ENCODE results near the gene SUPV3L1.
"Not testable (repeated sequence)": the region's sequence is repeated elsewhere in the genome, so short reads cannot be mapped to it uniquely, and the experiment has no call there.

Gene SUPV3L1

GRCh38 chr10:69179743-69180524, at the start of gene SUPV3L1:
SUPV3L1 (plus strand) TSS chr10:69180234; CDS start chr10:69180292, 58 bp downstream.
- peak; percentile 95 to 98 (median 97) for DNase-seq

GRCh38 chr10:69130251-69130650, 49.8 kb upstream of the SUPV3L1 start:
- no peak for DNase-seq

DNA sequence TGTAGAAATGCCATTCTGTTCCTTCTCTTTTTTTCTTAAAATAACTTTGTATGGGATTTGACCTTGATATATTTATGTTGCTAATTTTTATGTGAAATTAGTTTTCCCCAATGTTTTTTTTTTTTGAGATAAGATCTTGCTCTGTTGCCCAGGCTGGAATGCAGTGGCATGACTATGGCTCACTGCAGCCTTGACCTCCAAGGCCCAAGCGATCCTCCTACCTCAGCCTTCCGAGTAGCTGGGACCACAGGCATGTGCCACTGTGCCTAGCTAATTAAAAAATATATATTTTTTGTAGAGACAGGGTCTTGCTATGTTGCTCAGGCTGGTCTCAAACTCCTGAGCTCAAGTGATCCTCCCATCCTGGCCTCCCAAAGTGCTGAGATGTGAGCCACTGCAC, 40.1 kb upstream of the SUPV3L1 start:
- DNase-seq, result no peak

- DNase-seq, result no peak
These were observed 38.7 kb upstream of the SUPV3L1 start for GRCh38 chr10:69141304-69141703.

GRCh38 chr10:69142074-69142473, 38.0 kb upstream of the SUPV3L1 start:
- not testable (repeated sequence) for DNase-seq

DNA sequence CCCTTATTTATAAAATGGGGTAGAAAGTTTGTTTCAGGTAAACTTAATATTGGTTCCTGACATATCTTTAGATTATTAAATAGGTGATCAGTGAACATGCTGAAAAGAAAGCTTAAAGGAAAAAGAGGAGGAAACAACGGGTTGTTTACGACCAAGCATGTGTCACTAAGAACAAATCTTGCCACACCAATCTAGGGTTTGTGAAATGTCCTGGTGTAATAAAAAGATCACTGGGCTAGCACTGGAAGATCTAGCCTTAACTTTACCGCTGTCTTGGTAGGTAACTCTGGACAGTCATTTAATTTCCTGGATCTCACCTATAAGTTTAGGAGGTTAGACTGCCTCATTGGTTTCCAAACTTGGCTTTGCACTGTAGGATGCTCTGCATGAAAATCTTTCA, 37.1 kb upstream of the SUPV3L1 start:
- DNase-seq, result no peak

DNA sequence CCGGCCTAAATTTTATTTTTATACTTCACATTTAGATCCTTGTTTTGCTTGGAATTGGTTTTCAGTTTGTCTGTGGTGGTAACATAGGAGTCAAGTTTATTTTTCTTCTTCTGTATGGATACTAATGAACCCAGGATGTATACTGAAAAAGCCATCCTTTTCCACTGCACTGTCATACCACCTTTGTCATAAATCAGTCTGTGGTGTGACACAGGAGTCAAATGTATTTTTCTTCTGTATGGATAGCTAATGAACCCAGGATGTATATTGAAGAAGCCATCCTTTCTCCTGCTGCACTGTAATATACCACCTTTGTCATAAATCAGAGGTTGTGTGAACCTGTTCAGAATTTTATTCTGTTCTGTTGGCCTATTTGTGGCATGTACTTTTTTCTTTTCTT, 34.7 kb upstream of the SUPV3L1 start:
- no peak for DNase-seq

GRCh38 chr10:69145864-69146263, 34.2 kb upstream of the SUPV3L1 start:
- DNase-seq, result no peak

DNA sequence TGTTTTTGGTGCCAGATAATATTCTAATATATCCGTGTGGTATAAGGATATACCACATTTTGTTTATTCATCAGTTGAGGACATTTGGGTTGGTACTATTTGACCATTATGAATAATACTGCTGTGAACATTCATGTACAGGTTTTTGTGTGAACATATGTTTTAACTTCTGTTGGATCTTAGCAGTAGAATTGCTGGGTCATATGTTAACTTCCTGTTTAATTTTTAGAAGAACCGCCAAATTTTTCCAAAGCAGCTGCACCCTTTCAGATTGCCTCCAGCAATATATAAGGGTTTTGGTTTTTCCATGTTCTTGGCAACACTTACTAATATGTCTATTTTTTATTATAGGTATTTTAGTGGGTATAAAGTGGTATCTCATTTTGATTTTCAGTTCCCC, 33.3 kb upstream of the SUPV3L1 start:
- DNase-seq, result peak; percentile 1 to 19 (median 11)

- DNase-seq, result no peak
These were observed 28.1 kb upstream of the SUPV3L1 start for GRCh38 chr10:69151984-69152383.

GRCh38 chr10:69153227-69153626, 26.8 kb upstream of the SUPV3L1 start:
- DNase-seq, result no peak

DNA sequence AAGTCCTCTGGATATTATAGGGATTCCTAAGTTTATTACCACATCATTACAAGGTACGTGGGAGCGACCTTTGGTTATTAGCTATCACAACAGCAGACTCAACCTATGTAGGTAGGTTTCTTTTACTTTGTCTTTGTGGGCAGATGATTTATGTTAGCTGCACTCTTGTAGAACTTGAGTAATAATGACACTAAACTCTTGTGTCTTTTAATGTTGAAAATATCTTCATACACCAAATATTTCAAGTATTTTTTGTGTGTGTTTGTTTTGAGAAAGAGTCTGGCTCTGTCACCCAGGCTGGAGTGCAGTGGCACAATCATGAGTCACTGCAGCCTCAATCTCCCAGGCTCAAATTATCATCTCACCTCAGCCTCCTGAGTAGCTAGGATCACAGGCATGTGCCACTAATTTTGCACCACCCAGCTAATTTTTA, 19.2 kb upstream of the SUPV3L1 start:
- no peak for DNase-seq

DNA sequence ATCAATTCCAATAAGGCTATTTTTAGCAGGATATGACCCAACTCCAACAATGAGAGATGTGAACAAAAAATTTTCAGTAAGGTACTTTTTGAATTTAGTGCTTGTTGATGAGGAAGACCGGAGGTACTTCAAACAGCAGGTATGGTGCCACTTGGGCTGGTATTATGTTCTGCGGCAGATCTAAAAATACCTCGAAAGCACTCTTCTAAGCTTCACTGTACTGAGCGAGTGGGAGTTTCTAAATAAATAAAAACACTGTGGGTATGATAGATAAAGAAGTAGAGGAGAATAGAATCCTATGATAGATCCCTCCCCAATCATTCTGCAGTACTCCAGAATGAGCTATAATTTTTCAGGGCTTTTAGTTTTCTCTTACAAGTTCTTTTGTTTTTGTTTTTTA, 11.5 kb upstream of the SUPV3L1 start:
- no peak for DNase-seq

- DNase-seq, result no peak
These were observed 7.6 kb upstream of the SUPV3L1 start for GRCh38 chr10:69172241-69172982.

DNA sequence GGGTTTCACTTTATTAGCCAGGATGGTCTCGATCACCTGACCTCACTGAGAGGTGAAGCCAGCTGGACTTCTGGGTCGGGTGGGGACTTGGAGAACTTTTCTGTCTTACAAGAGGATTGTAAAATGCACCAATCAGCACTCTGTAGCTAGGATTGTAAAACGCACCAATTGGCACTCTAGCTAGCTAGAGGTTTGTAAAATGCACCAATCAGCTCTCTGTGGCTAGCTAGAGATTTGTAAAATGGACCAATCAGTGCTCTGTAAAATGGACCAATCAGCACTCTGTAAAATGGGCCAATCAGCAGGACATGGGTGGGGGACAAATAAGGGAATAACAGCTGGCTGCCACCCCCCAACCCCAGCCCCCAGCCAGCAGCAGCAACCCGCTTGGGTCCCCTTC, 4.7 kb upstream of the SUPV3L1 start:
- not testable (repeated sequence) for DNase-seq

DNA sequence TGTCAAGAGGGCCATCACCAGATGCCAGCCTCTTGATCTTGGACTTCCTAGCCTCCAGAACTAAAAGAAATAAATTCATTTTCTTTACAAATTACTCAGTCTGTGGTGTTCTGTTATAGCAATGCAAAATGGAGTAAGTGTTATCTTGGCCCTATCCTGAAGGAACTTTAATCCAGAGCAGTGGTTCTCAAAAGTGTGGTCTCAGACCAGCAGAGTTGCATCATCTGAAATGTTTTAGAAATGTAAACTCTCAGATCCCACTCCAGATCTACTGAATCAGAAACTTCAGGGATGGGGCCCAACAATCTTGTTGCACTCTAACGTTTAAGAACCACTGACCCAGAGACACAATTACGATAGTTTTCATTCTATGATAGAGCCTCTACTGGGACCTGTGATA, 3.2 kb upstream of the SUPV3L1 start:
- no peak for DNase-seq

GRCh38 chr10:69179089-69179742, 818 bp upstream of the SUPV3L1 start:
- no peak for DNase-seq

DNA sequence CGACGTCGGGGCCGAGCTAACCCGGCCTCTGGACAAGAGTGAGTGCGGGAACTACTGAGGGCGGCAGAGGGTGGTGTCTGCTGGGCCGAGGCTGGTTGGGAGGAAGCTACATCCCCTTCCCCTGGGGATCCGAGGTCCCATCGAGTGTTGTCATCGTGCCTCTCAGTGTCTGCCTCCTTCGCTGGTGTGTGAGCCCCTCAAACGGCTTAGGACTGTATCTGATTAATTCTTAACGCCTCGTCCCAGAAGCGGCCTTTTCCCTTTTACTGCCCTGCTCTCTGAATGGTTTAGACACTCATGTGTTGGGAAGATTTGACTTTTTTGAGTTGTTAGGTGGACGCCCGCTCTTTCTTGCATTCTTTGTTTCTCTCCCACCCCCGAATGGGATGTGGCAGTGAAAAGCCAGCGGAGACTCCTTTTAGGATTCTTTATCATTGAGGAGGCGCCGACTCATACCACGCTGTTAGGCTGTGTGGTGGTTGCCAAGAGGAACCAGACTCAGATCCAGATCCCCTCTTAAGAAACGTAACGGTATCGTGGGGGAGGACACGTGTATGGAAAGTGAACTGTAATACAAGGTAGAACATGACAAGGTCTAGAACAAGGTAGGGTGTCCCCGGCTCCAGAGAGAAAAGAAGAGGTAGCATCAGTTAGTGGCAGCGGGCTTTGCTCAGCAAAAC, 631 bp downstream of the SUPV3L1 start:
- DNase-seq, result peak; percentile 7 to 38 (median 32)

DNA sequence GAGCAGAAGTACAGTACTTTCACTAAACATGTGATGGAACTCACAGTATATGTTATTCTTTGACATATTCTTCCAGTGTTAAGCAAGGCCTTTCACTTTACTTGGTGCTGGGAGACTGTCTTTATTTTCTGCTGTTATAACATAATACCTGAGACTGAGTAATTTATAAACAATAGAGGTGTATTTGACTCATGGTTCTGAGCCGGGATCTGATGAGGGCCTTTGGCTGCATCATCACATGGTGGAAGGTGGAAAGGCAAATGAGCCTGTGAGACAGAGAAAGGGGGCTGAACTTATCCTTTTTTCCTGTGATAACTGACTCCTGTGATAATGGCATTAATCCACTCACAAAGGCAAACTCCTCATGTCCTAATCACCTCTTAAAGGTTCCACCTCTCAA, 1.4 kb downstream of the SUPV3L1 start:
- no peak for DNase-seq

- no peak for DNase-seq
These were observed 2.0 kb downstream of the SUPV3L1 start for GRCh38 chr10:69182005-69182404.

DNA sequence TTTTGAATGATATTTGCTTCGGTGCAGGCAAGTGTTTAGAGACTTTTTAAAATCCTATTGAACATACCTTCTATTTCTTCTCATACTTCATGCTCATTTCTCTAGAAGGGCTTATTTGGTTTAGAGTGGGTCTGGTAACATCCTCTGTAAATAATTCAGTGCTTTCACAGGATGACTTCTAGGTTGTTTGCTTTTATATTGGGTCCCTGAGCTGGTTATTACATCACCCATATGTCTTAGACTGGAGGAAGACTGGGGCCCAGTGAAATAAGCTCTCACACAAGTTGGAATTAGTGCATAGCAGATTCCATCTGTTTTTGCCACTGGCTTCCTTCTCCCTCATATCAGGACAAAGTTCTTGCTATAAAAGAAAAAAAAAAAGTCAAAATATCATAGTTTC, 6.5 kb downstream of the SUPV3L1 start:
- no peak for DNase-seq

DNA sequence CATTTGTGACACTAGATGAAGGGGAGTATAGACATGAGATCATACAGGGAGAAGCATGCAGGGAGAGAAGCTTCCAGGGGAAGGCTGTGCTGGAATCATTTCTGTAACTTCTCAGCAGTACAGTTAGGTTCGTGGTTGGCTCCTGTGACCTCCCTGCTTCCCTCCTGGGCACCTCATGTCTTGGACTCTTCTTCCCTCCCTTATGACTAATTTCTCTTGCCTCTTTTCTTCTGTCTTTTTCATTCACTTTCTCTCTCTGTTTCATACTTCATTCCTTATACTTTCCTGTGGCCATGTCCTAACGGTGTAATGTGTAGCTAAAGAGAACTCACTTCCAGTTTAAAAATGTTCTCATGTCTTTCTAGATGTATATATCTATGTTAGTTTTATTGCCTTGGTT, 21.0 kb downstream of the SUPV3L1 start:
- no peak for DNase-seq

DNA sequence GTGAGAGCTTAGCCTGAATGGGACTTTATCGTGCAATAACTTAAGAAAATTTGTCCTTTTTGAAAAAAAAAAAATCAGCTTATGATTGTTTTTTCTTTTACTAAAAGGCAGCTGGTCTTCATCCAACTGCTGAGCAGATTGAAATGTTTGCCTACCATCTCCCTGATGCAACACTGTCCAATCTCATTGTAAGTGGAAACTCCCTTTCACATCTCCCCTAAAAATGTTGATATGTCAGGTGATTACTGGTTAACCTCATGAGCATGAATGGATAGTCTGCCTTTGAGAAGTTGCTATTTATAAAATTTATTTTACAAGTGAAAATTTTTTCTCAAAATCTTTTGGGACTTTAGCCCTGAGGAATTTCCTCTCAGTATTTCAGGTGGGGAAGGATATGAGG, 22.3 kb downstream of the SUPV3L1 start:
- DNase-seq, result peak in 2 of 3 donors; percentile 39 to 52

Data from suppressor macrophage treated with lipopolysaccharide for 1 hour (primary cell).